Activated CD4-positive, alpha-beta T cell treated with anti-CD3 and anti-CD28 coated beads for 48 hours (primary cell): ENCODE data around the gene ABI2.
"Not testable (repeated sequence)": the region's sequence is repeated elsewhere in the genome, so short reads cannot be mapped to it uniquely, and the experiment has no call there.

Experiments
- DNase-seq: peaks from one replicate; pipeline ENCODE4 v3.0.0-alpha.2; 2020

Gene ABI2

GRCh38 chr2:203359450-203359849 is 31.3 kb downstream of the ABI2 start:
- DNase-seq = no peak

- DNase-seq = no peak
Measured at GRCh38 chr2:203360833-203361430, 32.7 kb downstream of the ABI2 start.

GRCh38 chr2:203361495-203361894 is 33.3 kb downstream of the ABI2 start:
- no peak for DNase-seq

- no peak for DNase-seq
Measured at GRCh38 chr2:203361922-203362321, 33.7 kb downstream of the ABI2 start.

GRCh38 chr2:203366639-203367466 is 38.7 kb downstream of the ABI2 start:
- no peak for DNase-seq

- DNase-seq = not testable (repeated sequence)
Measured at GRCh38 chr2:203372706-203373105, 44.5 kb downstream of the ABI2 start.

GRCh38 chr2:203376173-203376572 is 48.0 kb downstream of the ABI2 start:
- no peak for DNase-seq

- DNase-seq = no peak
Measured at GRCh38 chr2:203379156-203379555, 51.0 kb downstream of the ABI2 start.

GRCh38 chr2:203383038-203383437 is 54.8 kb downstream of the ABI2 start:
- no peak for DNase-seq

- not testable (repeated sequence) for DNase-seq
Measured at GRCh38 chr2:203388153-203388552, 60.0 kb downstream of the ABI2 start.

GRCh38 chr2:203394519-203395227 is 66.5 kb downstream of the ABI2 start:
- peak; percentile 16 for DNase-seq

- no peak for DNase-seq
Measured at GRCh38 chr2:203395858-203396257, 67.7 kb downstream of the ABI2 start.

- no peak for DNase-seq
Measured at GRCh38 chr2:203396667-203397066, 68.5 kb downstream of the ABI2 start.

- no peak for DNase-seq
Measured at GRCh38 chr2:203399031-203399430, 70.8 kb downstream of the ABI2 start.

GRCh38 chr2:203400805-203401585 is 72.8 kb downstream of the ABI2 start:
- no peak for DNase-seq

- no peak for DNase-seq
Measured at GRCh38 chr2:203404996-203405395, 76.8 kb downstream of the ABI2 start.

- no peak for DNase-seq
Measured at GRCh38 chr2:203407496-203407895, 79.3 kb downstream of the ABI2 start.

GRCh38 chr2:203412546-203413331 is 84.5 kb downstream of the ABI2 start:
- no peak for DNase-seq

GRCh38 chr2:203413796-203414195 is 85.6 kb downstream of the ABI2 start:
- no peak for DNase-seq

- no peak for DNase-seq
Measured at GRCh38 chr2:203418271-203418670, 90.1 kb downstream of the ABI2 start.

GRCh38 chr2:203427061-203427460 is 98.9 kb downstream of the ABI2 start:
- no peak for DNase-seq

- DNase-seq = not testable (repeated sequence)
Measured at GRCh38 chr2:203429643-203430042, 101.4 kb downstream of the ABI2 start.
